Activated T-helper 17 cell treated with anti-CD3 and anti-CD28 coated beads, Interleukin-2, amount 50 U/mL, for 72 hours (primary cell): ENCODE results near the gene DCLK1. TPM values are rescaled to one million over a fixed set of nuclear protein-coding genes. Genes with fewer than 3 reads are reported as not detected.

ENCODE experiments used
- ATAC-seq: fragments of 150-1000 bp; cut with Tn5 transposase; replicated peaks from 2 replicates; pipeline ENCODE4 v1.10.0; 2021; ENCODE audit warnings: mild to moderate bottlenecking, moderate library complexity
- H3K27ac Mint-ChIP-seq: one replicate; pipeline ENCODE4 v1.8.0; 2022; ENCODE audit warnings: mixed read lengths
- H3K27me3 Mint-ChIP-seq: one replicate; pipeline ENCODE4 v1.8.0; 2022; ENCODE audit warnings: mixed read lengths
- H3K36me3 Mint-ChIP-seq: one replicate; pipeline ENCODE4 v1.8.0; 2022; ENCODE audit warnings: low read depth, mild to moderate bottlenecking, mixed read lengths
- H3K4me1 Mint-ChIP-seq: one replicate; pipeline ENCODE4 v1.8.0; 2022; ENCODE audit warnings: mixed read lengths
- H3K4me3 Mint-ChIP-seq: one replicate; pipeline ENCODE4 v1.8.0; 2022; ENCODE audit warnings: mild to moderate bottlenecking, mixed read lengths
- H3K9me3 Mint-ChIP-seq: one replicate; pipeline ENCODE4 v1.8.0; 2022; ENCODE audit warnings: mixed read lengths
- total RNA-seq, 2 donors: library from RNA; stranded (reverse); gene quantifications; one replicate each; pipeline ENCODE4 v1.2.3, GENCODE V29; 2022

Gene DCLK1
- not detected for total RNA-seq

DNA sequence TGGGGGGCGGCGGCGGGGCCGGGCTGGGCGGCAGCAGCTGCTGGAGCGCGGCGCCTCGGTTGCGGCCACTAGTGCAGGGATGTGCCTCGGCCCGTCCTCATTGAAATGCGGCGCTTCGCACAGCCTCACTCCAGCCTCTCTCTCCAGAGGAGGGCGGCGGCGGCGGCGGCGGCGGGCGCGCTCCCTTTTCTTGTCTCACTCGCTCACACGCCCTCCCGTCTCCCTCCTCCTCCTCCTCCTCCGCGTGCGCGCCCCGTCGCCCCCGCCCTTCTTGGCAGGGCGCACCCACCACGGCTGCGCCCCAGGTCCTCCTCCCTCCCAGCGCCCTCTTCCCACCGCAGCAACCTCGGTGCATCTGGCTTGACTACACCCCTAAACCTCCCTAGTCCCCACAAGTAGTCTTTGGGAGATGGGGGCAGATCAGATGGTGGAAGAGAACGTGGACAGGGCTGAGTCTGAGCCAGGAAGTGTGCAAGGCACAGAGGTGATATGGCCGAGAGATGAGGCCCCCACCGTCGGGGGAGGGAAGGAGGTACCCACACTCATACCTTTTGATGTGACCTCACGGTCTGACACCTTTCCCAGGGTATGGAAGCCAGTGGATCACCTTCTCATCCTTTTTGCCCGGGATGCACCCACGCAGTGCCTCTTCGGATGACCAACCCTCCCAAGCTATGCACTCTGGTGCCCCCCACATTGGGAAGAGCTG lies at the start of gene DCLK1:
TSS of gene DCLK1 (minus strand) at position 161 of the 709 bp plus-strand sequence.
- no peak for ATAC-seq
- Mint-ChIP-seq H3K4me1 (no peaks in the 10 kb centered on the region), H3K9me3 (no peaks in the 10 kb centered on the region), H3K27ac (no peak within 1 kb of the TSS), H3K36me3 (no peaks in the 10 kb centered on the region), H3K27me3 (peaks cover 32% of the 10 kb centered on the region), H3K4me3 (no peak within 1 kb of the TSS)

DNA sequence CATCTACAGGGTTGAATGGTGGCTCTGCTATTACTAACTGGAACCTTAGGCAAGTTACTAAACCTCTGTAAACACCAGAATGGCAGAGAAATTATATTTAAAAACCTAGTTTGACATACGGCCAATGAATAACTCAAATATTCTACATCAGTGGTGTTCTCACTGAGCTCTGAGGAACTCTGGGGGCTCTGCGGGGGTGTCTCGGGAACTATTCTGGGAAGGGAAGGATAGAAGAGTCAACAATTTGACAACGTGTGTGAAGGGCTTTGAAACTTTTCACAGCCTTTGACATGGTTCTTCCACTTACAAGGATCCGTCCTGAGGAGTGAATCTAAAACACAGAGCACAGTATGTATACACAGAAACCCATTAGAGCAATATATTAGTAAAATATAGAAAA lies 44.4 kb upstream of the DCLK1 start:
- Mint-ChIP-seq H3K27me3 (peaks cover 3% of the 10 kb centered on the region), H3K4me3 (no peak overlapping the region), H3K27ac (no peak overlapping the region), H3K4me1 (no peaks in the 10 kb centered on the region), H3K9me3 (no peaks in the 10 kb centered on the region), H3K36me3 (no peaks in the 10 kb centered on the region)
- ATAC-seq = no peak

DNA sequence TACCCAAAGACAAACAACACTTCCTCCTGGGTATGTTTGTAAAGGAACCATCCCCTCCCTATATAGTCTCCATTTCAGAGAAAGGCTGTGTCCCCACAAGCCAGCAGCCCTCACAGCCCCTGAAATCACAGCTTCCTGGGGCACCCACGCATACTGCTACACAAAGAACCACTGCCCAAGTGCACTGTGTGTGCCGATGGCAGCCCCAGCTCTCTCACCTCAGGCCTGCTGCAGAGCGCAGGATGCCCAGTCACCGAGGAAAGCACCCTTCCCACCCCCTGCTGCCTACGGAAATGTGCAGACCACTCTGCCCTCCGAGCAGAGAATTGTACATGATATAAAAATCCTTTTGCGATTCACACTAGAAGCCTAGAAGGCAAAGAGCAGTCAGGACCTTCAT lies 43.7 kb upstream of the DCLK1 start:
- ATAC-seq = no peak
- H3K4me1 Mint-ChIP-seq = no peaks in the 10 kb centered on the region
- H3K27me3 Mint-ChIP-seq = peaks cover 1% of the 10 kb centered on the region
- no peaks in the 10 kb centered on the region for H3K9me3 Mint-ChIP-seq
- no peaks in the 10 kb centered on the region for H3K36me3 Mint-ChIP-seq
- no peak overlapping the region for H3K4me3 Mint-ChIP-seq
- no peak overlapping the region for H3K27ac Mint-ChIP-seq

DNA sequence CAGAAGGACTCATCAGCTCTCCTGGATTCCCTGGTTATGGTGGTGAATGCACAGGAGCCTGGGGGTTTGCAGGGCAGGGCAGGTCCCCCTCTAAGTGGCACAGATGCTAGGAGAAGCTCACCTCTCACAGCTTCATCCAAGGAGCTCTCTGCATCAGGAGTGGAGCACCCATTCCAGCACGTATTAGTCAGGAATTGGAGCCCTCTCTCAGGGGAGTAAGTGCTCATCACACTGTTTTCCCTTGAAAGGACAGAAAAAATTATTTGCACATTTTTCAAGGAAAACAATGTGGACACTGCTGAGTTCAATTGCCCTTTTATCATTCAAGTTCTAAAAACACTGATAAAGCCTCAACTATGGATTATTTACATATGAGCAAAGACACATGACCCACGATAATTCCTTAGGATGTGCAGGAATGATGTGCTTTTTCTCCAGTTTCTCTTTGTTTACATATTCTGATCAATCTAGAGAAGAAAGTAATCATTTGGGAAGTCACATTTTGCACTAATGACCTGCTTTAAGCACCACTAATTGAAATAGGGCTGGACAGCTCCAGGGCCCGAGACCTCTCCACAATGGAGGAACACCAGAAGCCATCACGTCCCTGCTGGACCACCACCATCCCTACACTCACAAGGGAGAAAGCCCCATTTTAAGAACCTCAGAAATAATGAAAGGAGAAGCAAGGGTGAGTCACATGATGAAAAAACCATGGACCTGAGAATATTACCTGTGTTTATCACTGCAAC lies 42.6 kb upstream of the DCLK1 start:
- Mint-ChIP-seq H3K4me3 (no peak overlapping the region), H3K4me1 (no peaks in the 10 kb centered on the region)
- ATAC-seq = no peak

DNA sequence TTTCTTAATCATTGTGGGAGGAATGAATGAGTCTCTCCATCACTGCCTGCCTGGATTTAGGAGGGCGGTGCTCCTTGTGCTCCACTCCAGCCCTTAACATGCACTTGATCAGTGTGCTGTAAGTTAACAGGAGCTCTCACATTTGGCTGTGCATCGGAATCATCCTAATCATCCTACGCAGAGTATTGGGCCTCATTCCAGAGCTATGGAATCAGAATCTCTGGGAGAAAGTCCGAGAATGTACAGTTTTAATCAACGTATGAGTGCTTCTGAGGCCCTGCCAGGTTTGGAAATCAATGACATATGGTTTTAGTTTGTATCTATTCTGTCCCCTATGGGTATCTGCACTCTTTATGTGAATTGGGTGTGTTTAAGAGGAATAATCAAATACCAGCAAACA lies 34.9 kb upstream of the DCLK1 start:
- Mint-ChIP-seq H3K36me3 (no peaks in the 10 kb centered on the region), H3K9me3 (peaks cover 6% of the 10 kb centered on the region), H3K4me3 (no peak overlapping the region), H3K4me1 (no peaks in the 10 kb centered on the region), H3K27me3 (peaks cover 4% of the 10 kb centered on the region), H3K27ac (no peak overlapping the region)
- ATAC-seq = no peak

More for the DNA sequence above, 42.6 kb upstream of the DCLK1 start:
- no peaks in the 10 kb centered on the region for H3K36me3 Mint-ChIP-seq
- H3K27ac Mint-ChIP-seq = no peak overlapping the region
- no peaks in the 10 kb centered on the region for H3K9me3 Mint-ChIP-seq
- H3K27me3 Mint-ChIP-seq = peaks cover 4% of the 10 kb centered on the region

DNA sequence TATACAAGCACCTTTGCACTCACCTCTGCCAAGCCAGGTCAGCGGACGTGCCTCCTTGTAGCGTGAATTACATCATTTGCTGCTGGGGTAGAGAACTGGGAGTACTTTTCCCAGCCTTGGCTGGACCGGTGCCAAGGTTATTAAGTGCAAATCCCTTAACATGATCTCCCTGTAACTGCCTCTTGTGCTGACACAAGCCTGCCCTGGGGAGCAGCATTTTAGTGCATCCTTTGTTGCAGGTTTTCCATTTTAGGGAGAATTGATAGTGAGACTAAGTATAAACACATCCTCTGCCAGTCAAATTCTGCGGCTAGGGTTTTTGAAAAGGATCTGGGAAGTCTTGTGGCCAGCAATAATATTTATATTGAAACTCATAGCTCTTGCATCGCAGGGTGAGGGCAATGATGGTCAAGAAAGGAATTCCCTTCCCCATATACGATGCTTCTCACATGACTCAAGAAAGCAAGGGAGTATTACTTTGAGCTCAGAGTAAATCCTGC lies 32.7 kb upstream of the DCLK1 start:
- H3K4me1 Mint-ChIP-seq = no peaks in the 10 kb centered on the region
- no peak for ATAC-seq
- H3K36me3 Mint-ChIP-seq = no peaks in the 10 kb centered on the region
- H3K27me3 Mint-ChIP-seq = no peaks in the 10 kb centered on the region
- H3K9me3 Mint-ChIP-seq = peaks cover 6% of the 10 kb centered on the region
- H3K27ac Mint-ChIP-seq = no peak overlapping the region
- H3K4me3 Mint-ChIP-seq = no peak overlapping the region

DNA sequence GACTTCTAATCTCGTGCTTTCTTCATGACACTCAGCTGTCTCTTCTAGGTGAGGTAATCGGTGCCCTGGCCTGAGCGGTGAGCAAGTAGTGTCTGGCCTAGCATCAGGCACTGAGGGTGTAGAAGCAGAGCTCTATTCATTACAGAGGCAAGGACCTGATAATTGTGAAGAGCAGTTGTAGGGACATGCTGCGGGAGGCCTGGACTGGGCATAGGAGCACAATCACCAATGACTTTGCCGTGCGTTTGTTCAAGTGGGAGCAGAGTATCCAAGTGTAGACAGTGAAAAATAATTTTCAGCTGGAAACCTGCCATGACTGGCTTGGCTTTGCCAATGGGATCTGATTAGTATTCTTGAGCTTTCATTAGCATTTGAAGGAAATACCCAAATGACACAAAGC lies 32.1 kb upstream of the DCLK1 start:
- H3K27ac Mint-ChIP-seq = no peak overlapping the region
- no peaks in the 10 kb centered on the region for H3K36me3 Mint-ChIP-seq
- H3K27me3 Mint-ChIP-seq = no peaks in the 10 kb centered on the region
- peaks cover 6% of the 10 kb centered on the region for H3K9me3 Mint-ChIP-seq
- no peak for ATAC-seq
- no peak overlapping the region for H3K4me3 Mint-ChIP-seq
- H3K4me1 Mint-ChIP-seq = no peaks in the 10 kb centered on the region

DNA sequence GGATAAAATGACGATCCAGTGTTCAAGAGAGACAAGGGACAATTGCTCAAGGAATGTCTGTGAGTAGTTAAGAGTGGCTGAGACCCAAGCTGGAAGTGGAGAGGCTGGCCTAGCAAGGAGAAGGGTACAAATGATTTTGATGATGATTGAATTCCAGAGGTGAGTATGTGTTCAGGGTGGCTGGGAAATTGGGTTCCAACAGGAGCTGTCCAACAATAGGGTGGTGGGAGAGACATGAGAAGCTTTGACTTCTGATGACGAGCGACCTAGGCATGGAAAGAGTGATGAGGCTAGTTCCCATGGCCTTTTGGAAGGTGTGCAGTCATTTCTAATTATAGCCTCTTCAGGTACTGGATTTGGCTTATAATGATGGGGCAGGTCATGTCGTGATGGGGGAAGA lies 29.1 kb upstream of the DCLK1 start:
- Mint-ChIP-seq H3K4me3 (no peak overlapping the region), H3K9me3 (peaks cover 12% of the 10 kb centered on the region), H3K27ac (no peak overlapping the region), H3K36me3 (no peaks in the 10 kb centered on the region), H3K4me1 (no peaks in the 10 kb centered on the region), H3K27me3 (peaks cover 5% of the 10 kb centered on the region)
- ATAC-seq = no peak

DNA sequence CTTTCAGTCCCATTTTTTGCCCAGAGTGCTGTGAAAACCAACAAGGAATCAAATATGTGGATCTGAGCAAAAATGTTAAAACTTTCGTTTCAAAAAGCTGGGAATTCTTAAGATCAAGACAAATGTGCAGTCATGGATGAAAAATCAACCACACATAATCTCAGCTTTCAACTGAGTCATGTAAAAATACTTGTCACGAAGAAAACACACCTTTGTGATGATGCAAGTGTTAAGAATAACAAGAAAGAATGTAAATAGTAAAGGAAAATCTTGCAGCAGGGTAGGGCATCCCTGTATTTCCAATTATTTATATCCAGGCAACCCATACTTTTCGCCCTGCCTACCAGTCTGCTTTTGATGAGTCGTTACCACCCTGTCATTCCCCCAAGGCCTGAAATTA lies 27.4 kb upstream of the DCLK1 start:
- no peak for ATAC-seq
- no peak overlapping the region for H3K27ac Mint-ChIP-seq
- peaks cover 12% of the 10 kb centered on the region for H3K9me3 Mint-ChIP-seq
- H3K4me1 Mint-ChIP-seq = no peaks in the 10 kb centered on the region
- no peak overlapping the region for H3K4me3 Mint-ChIP-seq
- H3K36me3 Mint-ChIP-seq = no peaks in the 10 kb centered on the region
- H3K27me3 Mint-ChIP-seq = peaks cover 11% of the 10 kb centered on the region

DNA sequence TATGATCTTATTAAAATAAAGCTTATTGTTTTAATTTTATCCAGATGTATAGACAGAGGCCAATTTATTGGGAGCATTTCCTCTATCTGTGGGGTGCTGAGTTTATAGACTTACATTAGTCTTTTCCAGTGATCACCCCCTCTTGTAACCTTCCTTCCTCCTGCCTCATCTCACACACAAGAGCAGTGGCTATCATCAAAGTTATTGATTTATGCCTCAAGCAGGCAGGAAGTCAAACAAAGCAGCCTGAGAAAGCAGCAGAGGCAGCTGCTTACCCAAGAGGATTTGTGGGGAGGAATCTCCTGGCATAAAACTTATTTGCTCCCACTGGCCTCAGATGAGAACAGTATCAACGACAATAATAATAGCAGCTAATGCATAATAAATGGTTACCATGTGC lies 26.3 kb upstream of the DCLK1 start:
- no peak overlapping the region for H3K4me3 Mint-ChIP-seq
- H3K36me3 Mint-ChIP-seq = no peaks in the 10 kb centered on the region
- no peak overlapping the region for H3K27ac Mint-ChIP-seq
- no peak for ATAC-seq
- H3K4me1 Mint-ChIP-seq = no peaks in the 10 kb centered on the region
- H3K9me3 Mint-ChIP-seq = peaks cover 12% of the 10 kb centered on the region
- H3K27me3 Mint-ChIP-seq = peaks cover 14% of the 10 kb centered on the region

DNA sequence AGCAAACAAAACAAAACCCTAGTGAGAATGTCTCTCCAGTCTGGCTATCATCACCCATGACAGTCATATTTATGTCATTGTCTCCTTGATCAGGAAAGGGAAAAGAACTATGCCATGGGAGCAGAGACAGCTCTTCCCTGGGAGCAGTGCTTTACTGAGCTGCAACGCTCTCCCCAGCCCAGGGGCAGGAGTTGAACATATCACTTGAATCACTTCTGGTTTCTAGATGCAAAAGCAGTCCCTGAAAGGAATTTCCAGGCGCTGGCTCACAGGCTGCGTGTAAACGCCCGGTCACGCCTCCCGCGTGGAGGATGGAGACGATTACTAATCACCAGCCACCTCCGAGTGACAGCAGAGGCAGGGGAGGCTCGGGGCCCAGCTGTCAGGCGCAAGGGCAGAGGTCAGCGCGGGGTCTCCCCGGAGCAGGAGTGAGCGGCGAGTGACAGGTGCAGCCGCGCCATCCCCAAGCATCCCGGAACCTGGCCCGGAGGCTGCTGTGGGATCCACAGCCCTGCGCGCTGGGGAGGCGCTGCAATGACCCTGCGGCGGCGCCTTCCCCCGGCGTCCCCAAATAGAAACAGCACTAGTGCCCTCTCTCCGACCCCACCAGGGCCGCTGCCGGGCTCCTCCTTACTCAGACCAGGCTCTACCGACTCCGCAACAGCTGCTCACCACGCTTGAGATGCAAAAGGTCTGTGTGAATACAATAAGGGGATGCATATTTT lies 23.5 kb upstream of the DCLK1 start:
- H3K36me3 Mint-ChIP-seq = no peaks in the 10 kb centered on the region
- H3K4me1 Mint-ChIP-seq = no peaks in the 10 kb centered on the region
- ATAC-seq = no peak
- peaks cover 6% of the 10 kb centered on the region for H3K9me3 Mint-ChIP-seq
- no peak overlapping the region for H3K4me3 Mint-ChIP-seq
- H3K27me3 Mint-ChIP-seq = peaks cover 14% of the 10 kb centered on the region
- H3K27ac Mint-ChIP-seq = no peak overlapping the region

DNA sequence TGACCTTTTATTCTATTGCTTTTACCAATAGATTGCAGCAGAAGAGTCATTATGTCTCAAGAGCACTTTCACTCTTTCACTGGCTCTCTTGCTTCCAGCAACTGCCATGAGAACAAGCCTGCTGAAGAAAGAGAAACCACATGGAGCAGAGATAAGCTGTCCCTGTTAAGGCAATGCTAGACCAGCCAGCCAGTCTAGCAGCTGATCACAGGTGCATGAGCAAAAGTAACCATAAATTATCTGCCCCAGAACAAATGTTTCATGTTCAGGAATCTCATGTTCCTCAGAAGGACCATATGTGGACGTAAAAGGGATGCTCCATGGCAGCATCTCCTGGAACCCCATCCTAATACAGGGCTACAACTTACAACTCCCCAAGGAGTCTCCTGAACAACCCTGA lies 20.4 kb upstream of the DCLK1 start:
- ATAC-seq = no peak
- Mint-ChIP-seq H3K4me1 (no peaks in the 10 kb centered on the region), H3K36me3 (no peaks in the 10 kb centered on the region), H3K9me3 (peaks cover 10% of the 10 kb centered on the region), H3K27me3 (peaks cover 14% of the 10 kb centered on the region), H3K27ac (no peak overlapping the region), H3K4me3 (no peak overlapping the region)

DNA sequence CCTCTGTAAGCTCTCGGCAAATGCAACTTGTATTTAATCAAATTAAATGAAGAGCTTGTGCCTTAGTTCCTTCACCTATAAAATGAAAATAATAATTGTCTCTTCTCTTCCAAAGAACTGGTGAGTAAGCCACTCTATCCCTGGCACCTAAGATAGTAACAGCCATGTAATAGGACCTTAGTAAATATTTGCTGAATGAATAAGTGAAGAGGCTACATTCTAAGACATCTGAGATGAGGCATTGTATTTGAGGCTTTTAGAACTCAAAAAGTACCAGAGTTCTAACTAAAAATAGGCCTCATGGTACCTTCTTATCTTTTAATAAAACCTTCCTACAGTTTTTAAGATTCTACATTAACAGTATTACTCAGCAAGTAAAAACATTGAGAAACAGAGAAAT lies 17.3 kb upstream of the DCLK1 start:
- Mint-ChIP-seq H3K27me3 (peaks cover 2% of the 10 kb centered on the region), H3K4me1 (no peaks in the 10 kb centered on the region), H3K4me3 (no peak overlapping the region), H3K9me3 (peaks cover 4% of the 10 kb centered on the region), H3K36me3 (no peaks in the 10 kb centered on the region), H3K27ac (no peak overlapping the region)
- ATAC-seq = no peak

DNA sequence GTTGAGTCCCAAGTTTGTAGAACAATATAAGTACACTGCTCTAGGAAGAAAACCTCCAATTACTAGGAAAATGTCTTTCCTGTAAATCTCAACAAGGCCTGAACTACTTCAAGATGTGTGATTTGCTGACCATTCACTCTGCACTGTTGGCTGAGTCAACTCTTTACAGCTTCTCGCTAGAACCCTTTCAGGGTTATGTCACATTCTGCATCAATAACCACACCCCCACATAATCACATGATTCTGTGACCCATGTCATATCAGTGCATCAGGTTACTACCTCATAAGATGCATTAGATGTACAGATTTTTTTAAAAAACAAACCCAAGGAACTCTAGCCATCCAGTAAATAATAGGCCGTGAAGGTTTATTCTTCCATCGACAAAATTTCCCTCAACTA lies 16.1 kb upstream of the DCLK1 start:
- no peaks in the 10 kb centered on the region for H3K36me3 Mint-ChIP-seq
- no peaks in the 10 kb centered on the region for H3K27me3 Mint-ChIP-seq
- no peak for ATAC-seq
- H3K4me1 Mint-ChIP-seq = no peaks in the 10 kb centered on the region
- H3K27ac Mint-ChIP-seq = no peak overlapping the region
- peaks cover 4% of the 10 kb centered on the region for H3K9me3 Mint-ChIP-seq
- H3K4me3 Mint-ChIP-seq = no peak overlapping the region
